ENCODE results near the gene PLEKHA6. TPM values are rescaled to one million over a fixed set of nuclear protein-coding genes. Genes with fewer than 3 reads are reported as not detected.

PLEKHA6 gene
- total RNA-seq, 1 donor from 2014 or later: 0.93 TPM

Other genes with a start within 250 kb of the PLEKHA6 start
- 9.4 and 15.3 TPM in 2 replicates for gene ETNK2, start 207.9 kb downstream of the PLEKHA6 start, total RNA-seq
- 0.10 and 0.29 TPM in 2 replicates for gene REN, start 193.6 kb downstream of the PLEKHA6 start, total RNA-seq
- 8.0 TPM in 1 of 2 replicates, not detected in the other for gene KISS1, start 163.4 kb downstream of the PLEKHA6 start, total RNA-seq
- gene GOLT1A, start 145.9 kb downstream of the PLEKHA6 start, total RNA-seq: not detected in 2 replicates
- gene PPP1R15B, start 51.9 kb upstream of the PLEKHA6 start, total RNA-seq: 24.9 and 36.2 TPM in 2 replicates
- 32.7 and 77.1 TPM in 2 replicates for gene PIK3C2B, start 134.9 kb upstream of the PLEKHA6 start, total RNA-seq
- 6.7 and 28.9 TPM in 2 replicates for gene MDM4, start 156.5 kb upstream of the PLEKHA6 start, total RNA-seq